T-helper 2 cell (primary cell): ENCODE results near the gene DNAH12.
A peak's percentile ranks its signal among the peaks of the same experiment; 100 is the strongest.

Experiments
- DNase-seq, 5 experiments: peaks; one replicate each; pipeline versions ENCODE4 v3.0.0 to v3.0.0-alpha.2; 2012 to 2022
- total RNA-seq, 2 donors: gene quantifications; one replicate each; lab custom pipeline; 2026; lab: John Stamatoyannopoulos, UW

The DNAH12 gene
- total RNA-seq: 0 to 0.34 reads per million in 2 donors

- DNase-seq: peak in 1 of 5 experiments; percentile 21
Measured at GRCh38 chr3:57544181-57545125, at the start of gene DNAH12. TSS of gene DNAH12 (minus strand) at chr3:57544344. CDS start at chr3:57542870, 1,474 bp downstream.

- no peak for DNase-seq
Measured at GRCh38 chr3:57592306-57592705, 48.2 kb upstream of the DNAH12 start.

- DNase-seq: no peak
Measured at GRCh38 chr3:57587905-57588304, 43.8 kb upstream of the DNAH12 start.

- peak in 1 of 5 experiments; percentile 27 for DNase-seq
Measured at GRCh38 chr3:57586778-57587177, 42.6 kb upstream of the DNAH12 start.

GRCh38 chr3:57583544-57583943 lies 39.4 kb upstream of the DNAH12 start:
- DNase-seq: no peak

GRCh38 chr3:57582474-57583168 lies 38.5 kb upstream of the DNAH12 start:
- DNase-seq: peak in 1 of 5 experiments; percentile 45

- no peak for DNase-seq
Measured at GRCh38 chr3:57577801-57578200, 33.7 kb upstream of the DNAH12 start.

GRCh38 chr3:57575966-57576626 lies 32.0 kb upstream of the DNAH12 start:
- DNase-seq: no peak

GRCh38 chr3:57572096-57572495 lies 28.0 kb upstream of the DNAH12 start:
- no peak for DNase-seq

GRCh38 chr3:57570878-57571277 lies 26.7 kb upstream of the DNAH12 start:
- no peak for DNase-seq

GRCh38 chr3:57569859-57570450 lies 25.8 kb upstream of the DNAH12 start:
- DNase-seq: no peak

GRCh38 chr3:57559526-57559925 lies 15.4 kb upstream of the DNAH12 start:
- no peak for DNase-seq

- peak in 4 of 5 experiments; percentile 7 to 76 (median 17) for DNase-seq
Measured at GRCh38 chr3:57557085-57557537, 13.0 kb upstream of the DNAH12 start.

GRCh38 chr3:57556459-57557084 lies 12.4 kb upstream of the DNAH12 start:
- DNase-seq: peak in 3 of 5 experiments; percentile 12 to 58 (median 20)

GRCh38 chr3:57555738-57556458 lies 11.8 kb upstream of the DNAH12 start, which contains the start of gene PDE12:
TSS of gene PDE12 (plus strand) at chr3:57556274. CDS start at chr3:57556380, 106 bp downstream.
- DNase-seq: peak; percentile 60 to 90 (median 73)

GRCh38 chr3:57555306-57555705 lies 11.2 kb upstream of the DNAH12 start:
- no peak for DNase-seq

GRCh38 chr3:57546616-57547015 lies 2.5 kb upstream of the DNAH12 start:
- no peak for DNase-seq

GRCh38 chr3:57545636-57546268 lies 1.6 kb upstream of the DNAH12 start:
- no peak for DNase-seq

- no peak for DNase-seq
Measured at GRCh38 chr3:57538465-57538864, 5.7 kb downstream of the DNAH12 start.

- DNase-seq: no peak
Measured at GRCh38 chr3:57530071-57530608, 14.0 kb downstream of the DNAH12 start.
